ENCODE data around the gene PIGU. TPM values are rescaled to one million over a fixed set of nuclear protein-coding genes. Genes with fewer than 3 reads are reported as not detected.

Gene PIGU
- polyA plus RNA-seq, 1 of the 3 experiments (the other 2 are of a cell fraction): 40.3 TPM

GRCh38 chr20:34532320-34532719 is 144.6 kb downstream of the PIGU start (continued):
- TF ChIP-seq ELF1 (IDR thresholded peaks at IDR 0.05): no peak

GRCh38 chr20:34531608-34532265 is 145.2 kb downstream of the PIGU start:
- TF ChIP-seq SMC3 (IDR thresholded peaks at IDR 0.05; ENCODE audit: low read depth, low read length): no peak
- TF ChIP-seq RAD21 (IDR thresholded peaks at IDR 0.05; ENCODE audit: low read length): no peak
- TF ChIP-seq EZH2phosphoT487 (IDR thresholded peaks at IDR 0.05; ENCODE audit: borderline replicate concordance, low read depth): no peak
- TF ChIP-seq RXRA (IDR thresholded peaks at IDR 0.05; ENCODE audit: borderline replicate concordance, low read depth): no peak
- TF ChIP-seq JUND (IDR thresholded peaks at IDR 0.05): no peak
- no peak for TF ChIP-seq TCF12 (IDR thresholded peaks at IDR 0.05)
- TF ChIP-seq FOXM1 (IDR thresholded peaks at IDR 0.05; ENCODE audit: low read depth): no peak
- no peak for TF ChIP-seq ELF1 (IDR thresholded peaks at IDR 0.05)
- no peak for TF ChIP-seq FOSL2 (IDR thresholded peaks at IDR 0.05; ENCODE audit: borderline replicate concordance, low read depth)
- no peak for TF ChIP-seq TEAD4 (IDR thresholded peaks at IDR 0.05; ENCODE audit: borderline replicate concordance, insufficient read depth)
- TF ChIP-seq TAF1 (IDR thresholded peaks at IDR 0.05; ENCODE audit: borderline replicate concordance, low read depth, low read length): no peak
- peaks cover 61 to 84% of the 10 kb centered on the region in 2 experiments for H3K36me3 ChIP-seq (replicated peaks in 1 of 2; ENCODE audit: control insufficient read depth in 1 of 2, insufficient read depth in 2 of 2, low read length in 1 of 2)
- no peak overlapping the region for H3K9ac ChIP-seq
- H3K27ac ChIP-seq (ENCODE audit: low read depth in 2 of 2, low read length in 1 of 2): no peak overlapping the region; a peak in 1 of 4 replicates
- H3K9me3 ChIP-seq: no peaks in the 10 kb centered on the region
- no peak overlapping the region for H3K4me2 ChIP-seq
- POLR2A ChIA-PET: no interaction called here
- no peaks in the 10 kb centered on the region for H3K27me3 ChIP-seq (ENCODE audit: insufficient read depth)
- no peaks in the 10 kb centered on the region for H3K9me2 ChIP-seq
- peaks cover 47% of the 10 kb centered on the region for H3K79me2 ChIP-seq (ENCODE audit: insufficient read depth)
- H2AFZ ChIP-seq (ENCODE audit: low read depth): no peak overlapping the region
- H3F3A ChIP-seq (replicated peaks; ENCODE audit: insufficient read depth): peaks cover 2% of the 10 kb centered on the region
- peaks cover 31% of the 10 kb centered on the region for H4K20me1 ChIP-seq (ENCODE audit: insufficient read depth)
- no peak overlapping the region for H3K4me3 ChIP-seq (ENCODE audit: low read depth in 2 of 2, low read length in 1 of 2)
- no peak for DNase-seq
- WGBS (ENCODE audit: low lambda C conversion rate): 95% methylated on average over 8 of the region's 8 CpGs
- H3K4me1 ChIP-seq (ENCODE audit: control insufficient read depth in 1 of 2, insufficient read depth in 2 of 2, low read depth in 1 of 2, low read length in 1 of 2): peaks cover 0 to 3% of the 10 kb centered on the region in 2 experiments; a peak in 2 of 4 replicates
- CTCF ChIA-PET: interaction anchor here (0.7 to 2.1 kb wide), 7 partner anchors 9 to 734 kb away, joined by 3 to 11 read pairs (median 4); no protein-coding TSS in a partner anchor

GRCh38 chr20:34530342-34530741 is 146.6 kb downstream of the PIGU start:
- Histone ChIP-seq H3K4me1 (ENCODE audit: control insufficient read depth in 1 of 2, insufficient read depth in 2 of 2, low read depth in 1 of 2, low read length in 1 of 2) (peaks cover 10 to 12% of the 10 kb centered on the region in 2 experiments; a peak in 2 of 4 replicates), H3K36me3 (replicated peaks in 1 of 2; ENCODE audit: control insufficient read depth in 1 of 2, insufficient read depth in 2 of 2, low read length in 1 of 2) (peaks cover 62 to 79% of the 10 kb centered on the region in 2 experiments), H4K20me1 (ENCODE audit: insufficient read depth) (peaks cover 43% of the 10 kb centered on the region), H3F3A (replicated peaks; ENCODE audit: insufficient read depth) (peaks cover 16% of the 10 kb centered on the region), H2AFZ (ENCODE audit: low read depth) (no peak overlapping the region), H3K79me2 (ENCODE audit: insufficient read depth) (peaks cover 53% of the 10 kb centered on the region), H3K9me3 (no peaks in the 10 kb centered on the region), H3K4me3 (ENCODE audit: low read depth in 2 of 2, low read length in 1 of 2) (no peak overlapping the region), H3K9ac (no peak overlapping the region), H3K4me2 (no peak overlapping the region), H3K9me2 (no peaks in the 10 kb centered on the region), H3K27ac (ENCODE audit: low read depth in 2 of 2, low read length in 1 of 2) (no peak overlapping the region), H3K27me3 (ENCODE audit: insufficient read depth) (no peaks in the 10 kb centered on the region)
- ChIA-PET POLR2A (no interaction called here), CTCF (interaction anchor here (0.8 to 2.1 kb wide), 4 partner anchors 8 to 218 kb away, joined by 3 to 11 read pairs (median 6); no protein-coding TSS in a partner anchor)
- 92% methylated on average over 5 of the region's 5 CpGs for WGBS (ENCODE audit: low lambda C conversion rate)
- DNase-seq: no peak
- TF ChIP-seq RXRA (IDR thresholded peaks at IDR 0.05; ENCODE audit: borderline replicate concordance, low read depth) (no peak), TEAD4 (IDR thresholded peaks at IDR 0.05; ENCODE audit: borderline replicate concordance, insufficient read depth) (no peak), ZBTB33 (IDR thresholded peaks at IDR 0.05; ENCODE audit: borderline replicate concordance, low read depth) (no peak), RAD21 (IDR thresholded peaks at IDR 0.05; ENCODE audit: low read length) (no peak), SIN3A (IDR thresholded peaks at IDR 0.05; ENCODE audit: borderline replicate concordance, low read depth, low read length) (no peak), EZH2phosphoT487 (IDR thresholded peaks at IDR 0.05; ENCODE audit: borderline replicate concordance, low read depth) (no peak), CTCF (IDR thresholded peaks at IDR 0.05) (no peak), PBX3 (IDR thresholded peaks at IDR 0.05) (no peak), SMC3 (IDR thresholded peaks at IDR 0.05; ENCODE audit: low read depth, low read length) (no peak), MAX (IDR thresholded peaks at IDR 0.05; ENCODE audit: low read depth) (no peak), FOXJ3 (CRISPR knock-in tag; IDR thresholded peaks at IDR 0.05) (no peak), NRF1 (IDR thresholded peaks at IDR 0.05; ENCODE audit: low read depth, low read length) (no peak), GATA2 (CRISPR knock-in tag; IDR thresholded peaks at IDR 0.05) (no peak)
